CD4-positive, alpha-beta T cell treated with Interleukin-15 for 1 hour (primary cell): ENCODE data around the gene MBOAT7.
"Not testable (repeated sequence)": the region's sequence is repeated elsewhere in the genome, so short reads cannot be mapped to it uniquely, and the experiment has no call there.

Source experiments
- DNase-seq: peaks from one replicate; pipeline ENCODE4 v3.0.0-alpha.2; 2020

MBOAT7 gene

GRCh38 chr19:54209058-54209810 lies 19.9 kb upstream of the MBOAT7 start:
- no peak for DNase-seq

GRCh38 chr19:54208784-54209057 lies 19.3 kb upstream of the MBOAT7 start:
- no peak for DNase-seq

GRCh38 chr19:54207983-54208783 lies 18.8 kb upstream of the MBOAT7 start:
- DNase-seq, result peak; percentile 88

DNA sequence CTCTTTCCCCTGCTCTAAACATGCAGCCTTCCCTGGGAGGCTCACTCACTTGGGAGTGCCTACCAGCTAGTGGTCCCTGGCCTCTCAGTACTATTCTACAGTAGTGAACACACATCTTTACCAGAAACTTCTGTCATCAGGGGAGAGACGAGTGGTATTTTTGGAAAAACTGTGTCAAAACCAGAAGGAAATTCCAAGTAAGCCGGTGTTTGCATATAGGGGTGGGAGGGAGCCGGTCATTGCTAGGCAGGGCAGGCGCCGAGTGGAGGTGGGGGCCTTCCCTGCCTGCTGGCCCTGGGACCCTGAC lies 18.2 kb upstream of the MBOAT7 start:
- DNase-seq, result no peak

- DNase-seq, result not testable (repeated sequence)
These were observed 17.8 kb upstream of the MBOAT7 start for GRCh38 chr19:54207193-54207592.

DNA sequence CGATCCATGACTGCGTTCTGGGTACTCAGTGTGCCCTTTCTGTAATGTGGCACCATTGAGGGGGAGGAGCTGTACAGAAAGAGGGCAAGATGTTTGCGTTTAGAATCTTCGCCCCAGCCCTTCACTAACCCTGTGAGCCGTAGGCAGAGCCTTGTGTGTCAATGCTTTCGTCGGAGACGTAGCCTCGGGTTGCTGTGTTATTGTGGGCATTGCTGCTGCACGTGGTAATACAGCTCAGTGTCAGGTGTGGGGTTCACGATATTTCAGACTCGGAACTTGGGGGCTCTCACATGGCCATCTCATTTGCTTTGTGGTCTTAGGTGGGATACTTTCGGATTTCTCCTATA lies 17.4 kb upstream of the MBOAT7 start:
- DNase-seq, result no peak

DNA sequence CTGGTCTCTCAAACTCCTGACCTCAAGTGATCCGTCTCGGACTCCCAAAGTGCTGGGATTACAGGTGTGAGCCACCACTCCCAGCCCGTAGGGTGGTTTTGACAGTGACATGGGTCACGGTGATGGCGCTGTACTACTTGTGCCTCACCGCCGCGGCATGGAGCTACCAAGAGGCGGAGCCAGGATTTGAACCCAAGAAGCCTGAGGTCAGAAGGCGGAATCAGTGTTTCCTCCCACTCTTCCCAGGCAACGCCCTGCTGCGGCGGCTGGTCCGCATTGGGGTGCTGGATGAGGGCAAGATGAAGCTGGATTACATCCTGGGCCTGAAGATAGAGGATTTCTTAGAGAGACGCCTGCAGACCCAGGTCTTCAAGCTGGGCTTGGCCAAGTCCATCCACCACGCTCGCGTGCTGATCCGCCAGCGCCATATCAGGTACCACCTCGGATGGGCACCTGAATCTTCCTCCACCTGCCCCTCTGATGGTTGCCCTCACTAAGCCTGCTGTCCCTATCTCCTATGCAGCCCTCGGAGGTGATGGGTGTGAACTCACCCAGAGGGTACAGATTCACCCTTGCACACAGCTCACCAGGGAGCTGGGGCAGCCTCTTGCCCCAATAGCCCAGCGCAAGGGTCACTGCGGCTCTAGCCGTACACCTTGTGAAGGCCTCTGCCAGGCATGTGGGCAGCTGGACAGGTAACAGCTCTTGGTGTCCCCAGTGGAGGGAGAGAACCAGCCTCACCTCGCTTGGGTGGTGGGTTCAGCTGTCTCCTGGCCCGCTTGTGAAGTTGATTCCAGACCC lies 16.9 kb upstream of the MBOAT7 start:
- DNase-seq, result no peak

DNA sequence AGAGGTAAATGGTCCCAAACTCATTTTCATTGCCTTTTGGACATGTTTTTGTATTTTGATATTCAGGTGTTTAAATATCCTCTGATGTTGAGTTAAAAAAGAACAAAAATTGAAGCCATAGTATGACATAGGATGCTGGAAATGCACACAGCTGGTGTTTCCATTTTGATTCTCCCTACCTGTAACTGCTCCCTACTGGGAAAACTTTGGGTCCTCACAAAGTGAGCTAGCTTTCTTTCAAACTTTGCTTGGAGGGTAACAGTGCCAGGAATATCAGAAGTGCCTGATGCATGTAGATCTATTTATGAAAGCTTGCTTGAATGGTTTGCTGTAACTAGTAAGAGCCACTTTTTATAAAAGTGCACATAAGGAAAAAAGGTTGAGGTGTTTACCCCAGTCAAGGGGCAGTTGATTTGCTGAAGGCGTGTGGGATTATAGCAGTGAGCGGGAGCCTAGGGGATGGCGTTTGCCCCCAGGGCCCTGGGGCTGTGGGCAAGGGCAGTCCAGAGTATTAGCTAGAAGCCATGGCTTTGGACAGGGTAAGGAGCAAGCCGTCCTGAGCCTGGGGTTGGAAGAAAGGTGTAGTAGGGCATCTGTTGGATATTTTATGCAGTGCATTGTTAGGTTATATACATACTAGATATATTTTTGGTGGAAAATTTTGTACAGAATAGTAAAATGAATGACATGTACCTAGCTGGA lies 15.5 kb upstream of the MBOAT7 start:
- DNase-seq, result no peak

DNA sequence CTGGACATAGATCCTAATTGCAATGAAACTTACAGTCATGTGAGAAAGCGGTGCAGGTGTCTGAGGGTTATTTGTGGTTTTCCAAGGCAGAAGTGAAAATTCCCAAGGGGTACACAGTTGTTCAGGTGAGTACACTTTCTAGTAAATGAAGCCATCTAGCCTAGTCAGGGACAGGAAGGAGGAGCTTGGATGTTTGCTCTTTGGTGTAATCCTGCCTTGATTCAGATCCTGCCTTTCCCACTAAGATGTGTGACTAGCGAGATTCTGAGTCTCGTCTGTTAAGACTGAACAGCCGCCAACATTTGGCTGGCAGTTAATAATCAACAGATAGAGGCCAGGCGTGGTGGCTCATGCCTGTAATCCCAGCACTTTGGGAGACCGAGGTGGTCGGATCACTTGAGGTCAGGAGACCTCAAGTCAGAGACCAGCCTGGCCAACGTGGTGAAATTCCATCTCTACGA lies 13.8 kb upstream of the MBOAT7 start:
- DNase-seq, result no peak

- DNase-seq, result no peak
These were observed 12.6 kb upstream of the MBOAT7 start for GRCh38 chr19:54201980-54202379.

- no peak for DNase-seq
These were observed 11.9 kb upstream of the MBOAT7 start for GRCh38 chr19:54201172-54201701.

GRCh38 chr19:54199401-54199800 lies 10.0 kb upstream of the MBOAT7 start:
- DNase-seq, result no peak

DNA sequence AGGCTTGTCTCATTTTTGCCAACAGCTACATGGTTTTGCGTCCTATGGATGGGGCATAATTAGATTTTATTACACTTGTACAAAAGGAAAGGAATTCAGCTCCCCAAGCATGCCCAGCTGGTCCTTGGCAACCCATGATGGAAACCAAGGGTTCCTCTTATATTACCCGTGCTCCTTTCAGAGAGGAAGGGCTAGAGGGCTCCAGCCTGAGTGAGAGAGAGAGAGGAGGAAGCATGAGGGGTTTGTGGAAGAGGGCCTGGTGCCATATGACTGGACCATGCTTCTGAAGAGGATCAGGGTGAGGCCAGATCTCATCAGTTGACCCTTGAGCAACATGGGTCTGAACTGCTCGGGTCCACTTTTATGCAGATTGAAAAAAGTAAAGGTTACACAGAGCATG lies 7.7 kb upstream of the MBOAT7 start:
- no peak for DNase-seq

DNA sequence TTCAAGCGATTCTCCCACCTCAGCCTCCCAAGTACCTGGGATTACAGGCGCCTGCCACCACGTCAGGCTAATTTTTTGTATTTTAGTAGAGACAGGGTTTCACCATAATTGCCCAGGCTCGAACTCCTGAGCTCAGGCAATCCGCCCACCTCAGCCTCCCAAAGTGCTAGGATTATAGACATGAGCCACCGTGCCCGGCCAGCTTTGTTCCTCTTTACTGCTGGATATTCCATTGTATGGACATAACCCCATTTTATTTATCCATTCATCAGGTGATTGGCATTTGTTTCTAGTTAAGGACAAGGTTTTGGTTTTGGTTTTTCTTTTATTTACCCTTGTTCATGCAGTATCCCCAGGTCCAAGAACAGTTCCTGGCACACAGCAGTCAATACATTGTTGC lies 7.2 kb upstream of the MBOAT7 start:
- no peak for DNase-seq

GRCh38 chr19:54194463-54194862 lies 5.1 kb upstream of the MBOAT7 start:
- not testable (repeated sequence) for DNase-seq

- no peak for DNase-seq
These were observed 3.6 kb upstream of the MBOAT7 start for GRCh38 chr19:54193011-54193410.

DNA sequence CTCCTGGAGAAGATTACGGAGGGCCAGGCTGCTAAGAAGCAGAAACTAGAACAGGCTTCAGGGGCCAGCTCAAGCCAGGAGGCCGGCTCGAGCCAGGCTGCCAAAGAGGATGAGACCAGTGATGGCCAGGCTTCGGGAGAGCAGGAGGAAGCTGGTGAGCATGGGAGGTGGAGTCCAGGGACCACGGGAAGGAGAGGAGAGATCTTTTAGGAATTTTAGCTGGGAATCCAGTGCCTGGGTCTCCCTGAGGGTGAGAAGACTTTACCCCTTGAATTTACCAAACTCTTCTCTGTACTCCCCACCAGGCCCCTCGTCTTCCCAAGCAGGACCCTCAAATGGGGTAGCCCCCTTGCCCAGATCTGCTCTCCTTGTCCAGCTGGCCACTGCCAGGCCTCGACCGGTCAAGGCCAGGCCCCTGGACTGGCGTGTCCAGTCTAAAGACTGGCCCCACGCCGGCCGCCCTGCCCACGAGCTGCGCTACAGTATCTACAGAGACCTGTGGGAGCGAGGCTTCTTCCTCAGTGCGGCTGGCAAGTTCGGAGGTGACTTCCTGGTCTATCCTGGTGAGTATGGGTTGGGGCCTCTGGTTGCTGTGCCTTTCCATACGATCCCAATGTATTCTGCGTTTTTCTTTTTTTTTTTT lies 2.6 kb upstream of the MBOAT7 start:
- DNase-seq, result no peak

DNA sequence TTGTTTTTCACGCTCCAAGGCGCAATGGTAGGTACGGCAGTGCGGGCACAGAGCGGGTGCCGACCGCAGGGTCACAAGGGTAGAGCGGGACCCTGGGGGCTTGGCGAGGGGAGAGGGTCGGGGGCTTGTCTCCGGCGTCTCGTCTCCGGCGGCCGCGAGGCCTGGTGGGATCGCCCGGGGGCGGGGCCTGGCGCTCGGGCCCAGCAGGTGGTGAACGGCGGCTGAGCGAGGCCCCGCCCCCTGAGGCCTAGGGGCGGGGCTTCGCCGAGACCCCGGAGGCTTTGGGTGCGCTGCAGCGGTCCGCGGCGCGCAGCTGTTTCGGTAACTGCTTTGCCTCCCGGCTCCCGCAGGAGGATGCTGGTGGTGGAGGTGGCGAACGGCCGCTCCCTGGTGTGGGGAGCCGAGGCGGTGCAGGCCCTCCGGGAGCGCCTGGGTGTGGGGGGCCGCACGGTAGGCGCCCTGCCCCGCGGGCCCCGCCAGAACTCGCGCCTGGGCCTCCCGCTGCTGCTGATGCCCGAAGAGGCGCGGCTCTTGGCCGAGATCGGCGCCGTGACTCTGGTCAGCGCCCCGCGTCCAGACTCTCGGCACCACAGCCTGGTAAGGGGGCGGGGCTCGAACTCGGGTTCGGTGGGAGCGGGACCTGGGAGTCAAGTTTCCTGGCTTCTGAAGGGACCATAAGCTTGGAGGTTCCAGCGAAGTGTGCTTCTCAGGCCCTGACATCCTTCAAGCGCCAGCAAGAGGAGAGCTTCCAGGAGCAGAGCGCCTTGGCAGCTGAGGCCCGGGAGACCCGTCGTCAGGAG lies 1.8 kb upstream of the MBOAT7 start, which contains the start of gene TSEN34:
Gene TSEN34, plus strand, starts transcription at position 298 of the 800 bp plus-strand sequence. Its CDS starts 57 bp downstream, at position 355.
- peak; percentile 91 for DNase-seq

- DNase-seq, result peak; percentile 100
These were observed 1.2 kb upstream of the MBOAT7 start for GRCh38 chr19:54190503-54191010.

DNA sequence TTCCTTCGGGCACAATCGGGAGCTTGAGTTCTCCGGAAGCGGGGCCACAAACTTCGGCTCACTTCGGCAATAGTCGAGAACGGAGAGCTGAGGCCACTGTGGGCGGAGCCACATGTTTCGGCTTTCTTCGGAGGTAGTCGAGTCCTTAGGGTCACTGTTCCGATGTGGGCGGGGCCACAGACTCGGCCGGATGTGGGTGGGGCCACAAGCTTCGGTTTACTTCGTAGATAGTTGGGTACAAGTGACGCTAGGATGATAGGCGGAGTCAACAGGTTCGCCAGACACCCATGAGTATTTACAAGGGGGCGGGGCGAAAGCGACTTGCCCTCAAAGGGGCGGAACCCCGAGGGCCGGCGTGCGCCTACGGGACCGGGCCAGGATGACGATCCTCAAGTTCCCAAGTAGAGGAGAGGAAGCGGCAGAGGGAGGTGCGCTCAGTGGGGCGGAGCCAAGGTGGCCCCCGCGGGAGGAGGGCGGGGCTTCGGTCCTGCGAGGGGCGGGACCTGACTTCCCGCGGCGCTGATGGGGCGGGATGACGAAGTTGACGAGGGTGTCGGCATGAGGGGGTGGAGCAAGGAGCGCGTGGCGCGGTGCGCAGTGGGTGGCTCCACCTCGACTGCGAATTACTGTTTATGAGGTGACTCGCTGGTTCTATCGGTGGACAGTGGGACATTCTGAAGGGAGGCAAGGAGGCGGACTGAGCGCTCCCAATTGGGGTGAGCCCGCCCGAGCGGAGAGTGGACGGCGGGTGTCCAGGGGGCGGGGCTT lies 539 bp upstream of the MBOAT7 start:
- DNase-seq, result peak; percentile 100
